Activated CD4-positive, CD25-positive, alpha-beta regulatory T cell treated with anti-CD3 and anti-CD28 coated beads, Interleukin-2, amount 50 U/mL, for 72 hours (primary cell): ENCODE results near the gene KIF4A.

Experiments used
- DNase-seq: peaks from one replicate; pipeline ENCODE4 v3.0.0; 2021

The KIF4A gene

GRCh38 chrX:70410921-70411320 is 121.0 kb downstream of the KIF4A start:
- DNase-seq = no peak

- no peak for DNase-seq
Measured at GRCh38 chrX:70411475-70411874, 121.6 kb downstream of the KIF4A start.

- DNase-seq = no peak
Measured at GRCh38 chrX:70421618-70422017, 131.7 kb downstream of the KIF4A start.

GRCh38 chrX:70422851-70423341 is 133.0 kb downstream of the KIF4A start, which contains the start of gene GDPD2:
GDPD2 (plus strand) TSS chrX:70423314; CDS start chrX:70424985, 1,671 bp downstream.
- no peak for DNase-seq

- no peak for DNase-seq
Measured at GRCh38 chrX:70423936-70424675, 134.2 kb downstream of the KIF4A start.

- DNase-seq = no peak
Measured at GRCh38 chrX:70424801-70425200, 134.9 kb downstream of the KIF4A start.

- DNase-seq = no peak
Measured at GRCh38 chrX:70426286-70427278, 136.7 kb downstream of the KIF4A start.

GRCh38 chrX:70427365-70427764 is 137.5 kb downstream of the KIF4A start:
- DNase-seq = no peak

GRCh38 chrX:70429759-70430158 is 139.9 kb downstream of the KIF4A start:
- no peak for DNase-seq

- DNase-seq = no peak
Measured at GRCh38 chrX:70432936-70433847, 143.3 kb downstream of the KIF4A start.

- DNase-seq = peak; percentile 74
Measured at GRCh38 chrX:70433848-70434351, 144.0 kb downstream of the KIF4A start.

GRCh38 chrX:70434352-70434866 is 144.5 kb downstream of the KIF4A start:
- peak; percentile 54 for DNase-seq

GRCh38 chrX:70434914-70435586 is 145.1 kb downstream of the KIF4A start:
- DNase-seq = no peak

GRCh38 chrX:70436343-70436742 is 146.4 kb downstream of the KIF4A start:
- DNase-seq = no peak

GRCh38 chrX:70437011-70437410 is 147.1 kb downstream of the KIF4A start:
- no peak for DNase-seq

- DNase-seq = no peak
Measured at GRCh38 chrX:70437921-70438665, 148.2 kb downstream of the KIF4A start.

GRCh38 chrX:70439016-70439415 is 149.1 kb downstream of the KIF4A start:
- DNase-seq = no peak

- no peak for DNase-seq
Measured at GRCh38 chrX:70442224-70442623, 152.3 kb downstream of the KIF4A start.

- no peak for DNase-seq
Measured at GRCh38 chrX:70444326-70444945, 154.5 kb downstream of the KIF4A start, which contains the start of gene DLG3. DLG3 (plus strand) TSS chrX:70444835; CDS start chrX:70445202, 367 bp downstream.
